HUES48 (cell line): ENCODE data around the gene CD3E.

Experiments
- H3K27ac ChIP-seq: one replicate; pipeline ENCODE4 v1.7.0; 2013; ENCODE audit warnings: low read depth, low read length, inconsistent platforms
- H3K27me3 ChIP-seq: 2 replicates; pipeline ENCODE4 v1.6.1; 2013; ENCODE audit warnings: mild to moderate bottlenecking, low read length; ENCODE audit not compliant: control insufficient read depth, insufficient read depth
- H3K36me3 ChIP-seq: 2 replicates; pipeline ENCODE4 v1.6.1; 2013; ENCODE audit warnings: low read length; ENCODE audit not compliant: control insufficient read depth, insufficient read depth
- H3K4me1 ChIP-seq: 2 replicates; pipeline ENCODE4 v1.6.1; 2013; ENCODE audit warnings: mild to moderate bottlenecking, low read length; ENCODE audit not compliant: control insufficient read depth, insufficient read depth
- H3K4me3 ChIP-seq: 2 replicates; pipeline ENCODE4 v1.5.1; 2013; ENCODE audit warnings: mild to moderate bottlenecking, low read depth, low read length
- H3K9ac ChIP-seq: 2 replicates; pipeline ENCODE4 v1.6.1; 2013; ENCODE audit warnings: mild to moderate bottlenecking, low read depth, low read length, moderate library complexity
- H3K9me3 ChIP-seq: 2 replicates; pipeline ENCODE4 v1.6.1; 2013; ENCODE audit warnings: low read length; ENCODE audit not compliant: control insufficient read depth, insufficient read depth

Gene CD3E

GRCh38 chr11:118304568-118305248, at the start of gene CD3E:
Gene CD3E, plus strand, starts transcription at chr11:118304730. Its CDS starts 223 bp downstream, at chr11:118304953.
- H3K4me3 ChIP-seq = no peak within 1 kb of the TSS

GRCh38 chr11:118258410-118258809, 46.1 kb upstream of the CD3E start:
- H3K27me3 ChIP-seq = peaks cover 29% of the 10 kb centered on the region
- H3K4me1 ChIP-seq = 0 out of 2 replicates have a peak, but pooled peaks cover under 1% of the 10 kb centered on the region
- H3K9me3 ChIP-seq = no peaks in the 10 kb centered on the region
- H3K4me3 ChIP-seq = no peak overlapping the region
- no peak overlapping the region for H3K27ac ChIP-seq
- no peak overlapping the region for H3K9ac ChIP-seq
- no peaks in the 10 kb centered on the region for H3K36me3 ChIP-seq

More at GRCh38 chr11:118304568-118305248, at the start of gene CD3E:
- Histone ChIP-seq H3K36me3 (no peaks in the 10 kb centered on the region), H3K9ac (no peak within 1 kb of the TSS), H3K27ac (no peak within 1 kb of the TSS), H3K4me1 (no peaks in the 10 kb centered on the region), H3K9me3 (no peaks in the 10 kb centered on the region), H3K27me3 (no peaks in the 10 kb centered on the region; the same call in 1 of the 2 replicates)

- peaks cover 7% of the 10 kb centered on the region for H3K4me1 ChIP-seq
- H3K4me3 ChIP-seq = no peak overlapping the region
- H3K36me3 ChIP-seq = no peaks in the 10 kb centered on the region
- H3K9ac ChIP-seq = no peak overlapping the region
- H3K9me3 ChIP-seq = no peaks in the 10 kb centered on the region
- H3K27ac ChIP-seq = no peak overlapping the region
- peaks cover 35% of the 10 kb centered on the region for H3K27me3 ChIP-seq
Observed at GRCh38 chr11:118259138-118259537, 45.4 kb upstream of the CD3E start.

- peaks cover 40% of the 10 kb centered on the region for H3K27me3 ChIP-seq
- peaks cover 19% of the 10 kb centered on the region for H3K4me1 ChIP-seq
- no peaks in the 10 kb centered on the region for H3K9me3 ChIP-seq
- H3K36me3 ChIP-seq = no peaks in the 10 kb centered on the region
- H3K27ac ChIP-seq = no peak overlapping the region
- H3K4me3 ChIP-seq = no peak overlapping the region
- H3K9ac ChIP-seq = no peak overlapping the region
Observed at GRCh38 chr11:118260353-118260752, 44.2 kb upstream of the CD3E start.

GRCh38 chr11:118263112-118263511, 41.4 kb upstream of the CD3E start:
- Histone ChIP-seq H3K27ac (no peak overlapping the region), H3K4me1 (peaks cover 22% of the 10 kb centered on the region), H3K27me3 (peaks cover 62% of the 10 kb centered on the region), H3K9ac (no peak overlapping the region), H3K9me3 (no peaks in the 10 kb centered on the region), H3K36me3 (no peaks in the 10 kb centered on the region), H3K4me3 (no peak overlapping the region)

- no peaks in the 10 kb centered on the region for H3K9me3 ChIP-seq
- H3K36me3 ChIP-seq = no peaks in the 10 kb centered on the region
- H3K9ac ChIP-seq = peak within 1 kb of the TSS; percentile 43; the same call in 1 of the 2 replicates
- H3K4me1 ChIP-seq = peaks cover 22% of the 10 kb centered on the region
- H3K4me3 ChIP-seq = peak within 1 kb of the TSS; percentile 56
- peaks cover 62% of the 10 kb centered on the region for H3K27me3 ChIP-seq
- H3K27ac ChIP-seq = peak within 1 kb of the TSS; percentile 60
Observed at GRCh38 chr11:118263695-118264568, 40.6 kb upstream of the CD3E start, which contains the start of gene MPZL2. Gene MPZL2, minus strand, starts transcription at chr11:118264297. Its CDS starts 144 bp downstream, at chr11:118264153.

GRCh38 chr11:118264569-118265465, 39.7 kb upstream of the CD3E start:
- Histone ChIP-seq H3K27me3 (peaks cover 66% of the 10 kb centered on the region), H3K9me3 (no peaks in the 10 kb centered on the region), H3K9ac (peak overlapping the region; percentile 43; the same call in 1 of the 2 replicates), H3K27ac (peak overlapping the region; percentile 60), H3K4me3 (peak overlapping the region; percentile 56), H3K4me1 (peaks cover 22% of the 10 kb centered on the region), H3K36me3 (no peaks in the 10 kb centered on the region)

GRCh38 chr11:118265954-118266353, 38.6 kb upstream of the CD3E start:
- H3K27me3 ChIP-seq = peaks cover 66% of the 10 kb centered on the region
- no peak overlapping the region for H3K9ac ChIP-seq
- no peak overlapping the region for H3K4me3 ChIP-seq
- H3K4me1 ChIP-seq = peaks cover 22% of the 10 kb centered on the region
- no peak overlapping the region for H3K27ac ChIP-seq
- H3K36me3 ChIP-seq = no peaks in the 10 kb centered on the region
- no peaks in the 10 kb centered on the region for H3K9me3 ChIP-seq

GRCh38 chr11:118267486-118267885, 37.0 kb upstream of the CD3E start:
- no peaks in the 10 kb centered on the region for H3K36me3 ChIP-seq
- H3K27me3 ChIP-seq = peaks cover 57% of the 10 kb centered on the region
- no peaks in the 10 kb centered on the region for H3K9me3 ChIP-seq
- peaks cover 22% of the 10 kb centered on the region for H3K4me1 ChIP-seq
- H3K9ac ChIP-seq = no peak overlapping the region
- no peak overlapping the region for H3K4me3 ChIP-seq
- H3K27ac ChIP-seq = no peak overlapping the region

GRCh38 chr11:118272001-118272400, 32.5 kb upstream of the CD3E start:
- Histone ChIP-seq H3K9me3 (no peaks in the 10 kb centered on the region), H3K4me1 (no peaks in the 10 kb centered on the region), H3K27me3 (peaks cover 13% of the 10 kb centered on the region), H3K4me3 (no peak overlapping the region), H3K36me3 (no peaks in the 10 kb centered on the region), H3K9ac (no peak overlapping the region), H3K27ac (no peak overlapping the region)
